Measurements from ENCODE around the gene SKA3. TPM values are rescaled to one million over a fixed set of nuclear protein-coding genes. Genes with fewer than 3 reads are reported as not detected.
"Not testable (repeated sequence)": the region's sequence is repeated elsewhere in the genome, so short reads cannot be mapped to it uniquely, and the experiment has no call there.

The SKA3 gene
- total RNA-seq, result 1.2 TPM

DNA sequence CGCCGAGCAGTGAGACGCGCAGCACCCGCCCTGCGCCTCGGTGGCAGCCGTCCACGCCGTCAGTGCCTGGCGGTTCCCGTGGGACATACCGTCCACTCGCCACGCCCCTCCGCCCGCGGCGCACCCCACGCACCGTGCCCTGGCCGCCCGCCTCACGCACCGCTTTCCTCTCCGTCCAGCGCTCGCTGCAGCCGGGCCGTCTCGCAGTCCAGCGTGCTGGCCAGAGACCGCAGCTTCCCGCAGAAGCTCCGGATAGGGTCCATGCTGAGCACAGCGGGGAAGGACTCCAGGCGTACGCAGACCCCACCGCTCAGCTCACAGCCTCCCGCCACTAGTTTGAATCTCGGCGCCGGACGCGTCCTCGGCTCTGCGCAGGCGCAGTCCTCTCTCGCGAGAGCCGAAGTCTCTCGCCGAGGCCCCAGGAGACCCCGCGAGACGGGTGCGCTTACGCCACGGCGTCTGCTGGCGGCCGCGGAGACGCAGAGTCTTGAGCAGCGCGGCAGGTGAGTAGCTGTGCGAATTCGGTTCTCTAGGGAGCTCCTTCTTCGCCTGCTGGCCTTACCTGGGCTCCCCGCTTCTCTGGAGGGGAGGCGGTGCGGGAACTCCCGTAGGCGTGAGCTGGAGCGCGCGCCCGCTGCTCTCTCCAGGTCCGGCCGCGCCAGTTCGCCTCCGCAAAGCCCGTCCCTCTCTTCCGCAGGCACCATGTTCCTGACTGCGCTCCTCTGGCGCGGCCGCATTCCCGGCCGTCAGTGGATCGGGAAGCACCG, at the start of gene SKA3, which contains the start of gene MRPL57:
SKA3 (minus strand) TSS at position 338 of the 767 bp plus-strand sequence; CDS start at position 263, 75 bp downstream.
MRPL57 (plus strand) TSS at position 444 of the 767 bp plus-strand sequence; CDS start at position 703, 259 bp downstream.
- peak; percentile 94 for DNase-seq (ENCODE audit: low spot score)
- ATAC-seq, result peak; percentile 99
- intact Hi-C loops (cut with DNase I), result no loop called here

GRCh38 chr13:21225082-21225481, 48.7 kb upstream of the SKA3 start:
- no peak for ATAC-seq
- intact Hi-C loops (cut with DNase I), result no loop called here
- DNase-seq (ENCODE audit: low spot score), result no peak

- intact Hi-C loops (cut with DNase I), result no loop called here
- ATAC-seq, result no peak
These were observed 44.9 kb upstream of the SKA3 start for GRCh38 chr13:21221268-21221667.

GRCh38 chr13:21219716-21220115, 43.4 kb upstream of the SKA3 start:
- intact Hi-C loops (cut with DNase I); ATAC-seq; DNase-seq (ENCODE audit: low spot score): not testable (repeated sequence)

More at GRCh38 chr13:21221268-21221667, 44.9 kb upstream of the SKA3 start:
- no peak for DNase-seq (ENCODE audit: low spot score)

DNA sequence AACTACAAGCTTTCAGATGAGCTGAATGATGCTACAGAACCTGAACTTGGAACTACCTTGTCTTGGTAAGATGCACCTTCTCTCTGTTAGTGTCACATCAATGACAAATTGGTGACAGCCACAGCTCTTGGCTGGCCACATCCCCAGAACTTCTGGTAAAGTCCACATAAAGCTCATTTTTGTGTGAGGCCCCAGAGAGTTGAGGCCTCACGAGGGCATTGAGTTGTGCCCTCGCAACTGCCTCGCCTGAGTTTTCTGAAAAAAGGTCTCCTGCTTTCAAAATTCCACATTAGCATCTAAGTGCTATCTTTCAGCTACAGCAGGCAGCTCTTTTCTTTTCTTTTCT, 42.7 kb upstream of the SKA3 start:
- ATAC-seq, result no peak
- intact Hi-C loops (cut with DNase I), result no loop called here
- no peak for DNase-seq (ENCODE audit: low spot score)

- ATAC-seq (no peak), DNase-seq (ENCODE audit: low spot score) (no peak)
- intact Hi-C loops (cut with DNase I), result no loop called here
These were observed 42.1 kb upstream of the SKA3 start for GRCh38 chr13:21218351-21219035.

DNA sequence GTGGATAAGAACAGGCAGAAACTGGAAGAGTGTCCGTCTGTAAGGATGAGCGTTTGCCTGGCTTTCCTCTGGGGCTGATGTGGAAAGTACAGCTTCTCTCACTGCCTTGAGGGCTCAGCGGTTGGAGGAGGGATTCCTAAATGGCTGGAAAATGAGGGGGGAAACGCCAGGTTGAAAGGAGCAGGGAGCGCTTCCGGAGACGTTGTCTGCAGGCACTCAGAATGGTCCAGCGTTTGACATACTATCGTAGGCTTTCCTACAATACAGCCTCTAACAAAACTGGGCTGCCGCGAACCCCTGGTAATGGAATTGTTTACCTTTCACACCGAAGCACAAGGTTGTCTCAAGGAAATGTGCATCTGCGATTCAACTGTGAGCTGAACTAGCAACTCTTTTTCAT, 40.0 kb upstream of the SKA3 start:
- ATAC-seq, result no peak
- no peak for DNase-seq (ENCODE audit: low spot score)
- intact Hi-C loops (cut with DNase I), result no loop called here

DNA sequence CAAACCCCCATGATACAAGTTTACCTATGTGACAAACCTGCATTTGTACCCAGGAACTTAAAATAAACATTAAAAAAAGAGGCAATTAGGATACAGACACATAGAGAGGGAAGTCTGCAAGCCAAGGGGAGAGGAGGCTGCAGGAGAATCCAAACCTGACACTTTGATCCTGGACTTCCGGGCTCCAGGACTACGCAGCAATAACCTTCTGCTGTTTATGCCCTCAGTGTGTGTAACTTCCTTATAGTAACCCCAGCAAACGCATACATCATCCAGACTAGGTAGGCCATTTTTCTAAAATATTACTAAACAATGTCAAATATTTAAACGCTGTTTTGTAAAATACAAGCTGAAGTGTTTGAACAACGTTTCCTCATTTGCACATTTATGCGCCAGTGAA, 39.1 kb upstream of the SKA3 start:
- intact Hi-C loops (cut with DNase I); ATAC-seq; DNase-seq (ENCODE audit: low spot score): not testable (repeated sequence)

- no peak for ATAC-seq
- intact Hi-C loops (cut with DNase I), result no loop called here
- no peak for DNase-seq (ENCODE audit: low spot score)
These were observed 35.9 kb upstream of the SKA3 start for GRCh38 chr13:21212138-21212775.

GRCh38 chr13:21208652-21209154, 32.4 kb upstream of the SKA3 start:
- intact Hi-C loops (cut with DNase I), result no loop called here

DNA sequence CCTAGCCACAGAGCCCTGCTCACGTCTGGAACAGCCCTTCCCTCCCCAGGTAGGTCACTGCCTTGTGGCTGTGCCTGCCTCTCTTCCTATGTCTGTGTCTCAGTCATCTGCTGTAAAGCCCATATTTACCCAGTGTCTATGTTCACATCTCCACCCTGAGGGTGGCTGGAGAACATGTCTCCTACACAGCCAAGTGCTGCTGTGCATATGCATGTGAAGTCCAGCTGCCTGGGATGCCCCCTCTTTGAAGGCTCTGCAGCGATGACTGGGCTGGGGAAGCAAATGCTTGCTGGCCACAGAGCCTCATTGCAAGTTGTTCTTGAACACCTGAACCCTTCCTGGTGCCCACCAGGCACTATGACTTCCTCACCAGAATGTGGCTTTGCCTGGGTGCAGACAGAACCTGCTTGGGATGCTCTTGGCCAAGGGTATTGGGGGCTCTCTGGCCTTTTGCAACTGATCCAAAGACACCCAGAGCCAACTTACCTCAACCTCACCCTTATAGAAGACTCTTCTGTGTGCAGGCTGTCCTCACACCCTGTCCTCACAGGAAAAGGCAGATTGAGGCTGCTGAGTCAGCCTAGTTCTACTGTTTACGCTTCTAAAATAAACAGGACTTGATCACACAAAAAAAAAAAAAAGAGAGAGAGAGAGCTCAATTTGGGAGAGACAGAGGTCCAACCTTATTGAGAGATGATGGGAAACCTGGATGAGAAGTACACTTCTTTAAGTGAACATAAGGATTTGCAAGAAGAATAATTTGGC, 26.6 kb upstream of the SKA3 start:
- intact Hi-C loops (cut with DNase I), result no loop called here
- DNase-seq (ENCODE audit: low spot score), result no peak
- ATAC-seq, result no peak

More at GRCh38 chr13:21208652-21209154, 32.4 kb upstream of the SKA3 start:
- no peak for ATAC-seq
- DNase-seq (ENCODE audit: low spot score), result no peak

DNA sequence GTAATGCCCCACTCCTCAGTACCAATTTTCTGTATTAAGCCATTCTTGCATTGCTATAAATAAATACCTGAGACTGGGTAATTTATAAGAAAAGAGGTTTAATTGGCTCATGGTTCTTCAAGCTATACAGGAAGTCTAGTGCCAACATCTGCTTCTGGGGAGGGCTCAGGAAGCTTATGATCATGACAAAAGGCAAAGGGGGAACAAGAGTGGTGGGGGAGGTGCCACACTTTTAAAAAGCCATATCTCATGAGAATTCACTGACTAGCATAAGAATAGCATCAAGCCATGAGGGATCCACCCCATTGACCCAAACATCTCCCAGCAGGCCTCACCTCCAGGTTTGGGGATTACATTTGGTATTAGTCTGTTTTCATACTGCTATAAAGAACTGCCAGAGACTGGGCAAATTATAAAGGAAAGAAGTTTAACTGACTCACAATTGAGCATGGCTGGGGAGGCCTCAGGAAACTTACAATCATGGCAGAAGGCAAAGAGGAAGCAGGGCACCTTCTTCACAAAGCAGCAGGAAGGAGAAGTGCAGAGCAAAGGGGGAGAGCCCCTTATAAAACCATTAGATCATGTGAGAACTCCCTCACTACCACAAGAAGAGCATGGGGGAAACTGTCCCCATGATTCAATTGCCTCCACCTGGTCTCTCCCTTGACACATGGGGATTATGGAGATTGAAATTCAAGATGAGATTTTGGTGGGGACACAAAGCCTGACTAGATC, 25.3 kb upstream of the SKA3 start:
- DNase-seq (ENCODE audit: low spot score); intact Hi-C loops (cut with DNase I): not testable (repeated sequence)

DNA sequence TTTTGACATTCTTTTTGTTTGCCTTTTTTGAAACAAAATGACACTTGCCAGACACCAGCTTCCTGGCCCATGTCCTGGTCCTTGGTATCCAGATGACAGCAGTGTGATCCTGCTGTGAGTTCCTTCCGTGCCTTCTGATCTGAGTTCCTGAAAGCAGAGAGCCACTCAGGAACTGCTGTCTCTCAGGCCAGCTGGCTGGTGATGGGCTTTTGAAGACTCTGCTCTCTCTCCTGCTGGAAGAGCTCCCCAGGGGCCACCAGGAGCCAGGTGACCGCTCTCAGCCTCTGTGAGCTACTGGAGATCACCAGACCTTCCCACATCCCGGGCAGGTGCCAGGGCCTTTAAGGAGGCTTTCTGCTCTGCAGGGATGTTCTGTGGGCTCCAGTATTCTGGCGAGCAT, 22.0 kb upstream of the SKA3 start:
- intact Hi-C loops (cut with DNase I); ATAC-seq; DNase-seq (ENCODE audit: low spot score): not testable (repeated sequence)

More for the DNA sequence above, 25.3 kb upstream of the SKA3 start:
- not testable (repeated sequence) for ATAC-seq

DNA sequence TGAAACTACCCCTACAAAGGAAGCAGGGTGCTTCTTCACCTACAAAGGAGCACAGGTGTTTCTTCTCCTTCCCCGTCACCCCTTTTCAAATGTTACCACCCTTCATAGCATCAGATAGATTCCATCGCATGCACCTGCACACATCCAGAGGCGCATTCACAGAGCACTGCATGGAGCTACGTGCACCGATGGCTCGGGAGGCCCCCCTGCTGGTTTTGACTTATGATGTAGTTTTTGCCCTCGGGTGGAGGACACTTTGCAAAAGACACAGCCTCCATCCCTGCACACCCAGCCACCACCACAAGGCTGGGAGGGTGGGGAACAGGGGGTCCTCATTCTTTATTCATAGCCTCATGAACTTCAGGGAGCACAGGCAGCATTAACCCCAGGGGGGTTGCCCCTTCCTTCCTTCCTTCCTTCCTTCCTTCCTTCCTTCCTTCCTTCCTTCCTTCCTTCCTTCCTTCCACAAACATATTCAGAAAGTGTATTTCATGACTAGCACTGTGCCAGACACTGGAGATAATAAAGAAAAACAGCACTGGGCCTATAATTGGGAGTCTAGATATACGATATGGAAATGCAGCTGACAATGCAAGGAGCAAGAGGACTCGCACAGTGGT, 21.4 kb upstream of the SKA3 start:
- intact Hi-C loops (cut with DNase I); ATAC-seq; DNase-seq (ENCODE audit: low spot score): not testable (repeated sequence)

DNA sequence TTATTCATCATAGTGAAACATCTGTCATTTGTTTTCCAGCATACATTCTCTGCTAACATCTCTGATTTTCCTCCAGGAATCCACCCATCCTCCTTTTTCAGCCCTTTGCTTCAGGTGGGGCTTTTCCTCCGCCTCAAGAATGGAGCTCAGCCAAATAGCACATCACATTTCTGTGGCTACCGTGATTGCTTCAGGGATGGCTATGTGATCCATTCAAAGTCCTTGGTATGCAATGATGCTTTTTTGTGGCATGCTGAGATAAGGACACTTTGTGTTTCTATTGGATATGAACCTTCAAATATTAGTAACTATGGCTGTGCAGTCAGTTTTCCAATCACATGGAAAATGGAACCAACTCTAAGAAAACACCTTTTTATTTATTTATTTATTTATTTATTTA, 18.4 kb upstream of the SKA3 start:
- DNase-seq (ENCODE audit: low spot score); intact Hi-C loops (cut with DNase I); ATAC-seq: not testable (repeated sequence)

- ATAC-seq; intact Hi-C loops (cut with DNase I); DNase-seq (ENCODE audit: low spot score): not testable (repeated sequence)
These were observed 10.1 kb upstream of the SKA3 start for GRCh38 chr13:21186410-21186809.

GRCh38 chr13:21181671-21182070, 5.3 kb upstream of the SKA3 start:
- ATAC-seq, result no peak
- intact Hi-C loops (cut with DNase I), result loop anchor here (5.0 kb wide), 1 partner anchor 821 kb away; no protein-coding TSS in a partner anchor

DNA sequence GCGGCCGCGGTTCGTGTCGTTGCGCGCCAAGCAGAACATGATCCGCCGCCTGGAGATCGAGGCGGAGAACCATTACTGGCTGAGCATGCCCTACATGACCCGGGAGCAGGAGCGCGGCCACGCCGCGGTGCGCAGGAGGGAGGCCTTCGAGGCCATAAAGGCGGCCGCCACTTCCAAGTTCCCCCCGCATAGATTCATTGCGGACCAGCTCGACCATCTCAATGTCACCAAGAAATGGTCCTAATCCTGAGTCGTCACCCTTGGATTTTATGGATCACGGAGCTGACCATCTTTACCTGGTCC, 581 bp upstream of the SKA3 start:
- DNase-seq (ENCODE audit: low spot score), result no peak
- intact Hi-C loops (cut with DNase I), result no loop called here
- ATAC-seq, result peak; percentile 74

More at GRCh38 chr13:21181671-21182070, 5.3 kb upstream of the SKA3 start:
- no peak for DNase-seq (ENCODE audit: low spot score)

Data from sciatic nerve (tissue), 2 donors.